Stimulated activated CD8-positive, alpha-beta memory T cell treated with anti-CD3 and anti-CD28 coated beads, Interleukin-12 subunit alpha, Interleukin-12 subunit beta, amount 100 ng/mL, for 24 hours (primary cell): Measurements from ENCODE around the gene DNAJB1.

Experiments used
- DNase-seq: peaks from one replicate; pipeline ENCODE4 v3.0.0-alpha.2; 2020; ENCODE audit errors: extremely low read depth

Gene DNAJB1

DNA sequence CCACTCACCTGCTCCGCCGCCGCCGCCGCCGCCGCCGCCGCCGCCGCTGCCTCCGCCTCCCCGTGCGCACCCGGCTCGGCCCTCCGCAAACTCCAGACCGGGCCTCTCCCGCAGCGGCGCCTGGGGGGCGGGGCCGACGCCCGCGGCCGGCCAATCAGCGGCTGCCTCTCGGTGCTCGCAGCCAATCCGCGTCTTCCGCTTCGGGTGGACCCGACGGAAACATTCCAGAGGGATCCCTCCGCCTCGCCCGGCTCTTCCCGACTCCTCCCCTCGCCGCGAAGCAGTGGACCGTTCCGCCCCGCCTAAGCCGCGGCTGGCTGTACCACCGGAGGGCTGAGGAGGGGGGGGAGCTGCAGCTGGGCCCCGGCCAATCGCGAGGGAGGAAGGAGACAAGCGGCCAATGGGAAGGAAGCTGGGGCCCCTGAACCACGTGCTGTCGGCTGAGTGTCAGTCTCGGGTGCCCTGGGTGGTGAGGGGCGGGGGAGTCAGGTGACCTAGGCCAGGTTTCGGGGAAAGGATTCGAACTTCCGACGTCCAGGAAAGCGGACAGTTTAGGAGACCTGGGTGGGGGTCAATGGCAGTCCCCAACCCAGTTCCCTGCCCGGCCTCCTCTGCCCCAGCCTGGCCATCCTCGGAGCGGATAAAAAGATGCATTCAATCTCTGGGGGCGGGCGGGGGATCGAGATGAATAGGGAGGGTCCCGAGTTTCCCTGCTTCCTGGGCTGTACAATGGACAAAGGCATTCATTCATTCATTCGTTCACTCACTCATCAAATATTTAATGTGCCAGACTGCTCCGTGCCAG, 22.0 kb downstream of the DNAJB1 start, which contains the start of gene GIPC1:
GIPC1 (minus strand) TSS at position 99 of the 805 bp plus-strand sequence. CDS start 13,151 bp downstream, outside the sequence.
- peak; percentile 52 for DNase-seq

DNA sequence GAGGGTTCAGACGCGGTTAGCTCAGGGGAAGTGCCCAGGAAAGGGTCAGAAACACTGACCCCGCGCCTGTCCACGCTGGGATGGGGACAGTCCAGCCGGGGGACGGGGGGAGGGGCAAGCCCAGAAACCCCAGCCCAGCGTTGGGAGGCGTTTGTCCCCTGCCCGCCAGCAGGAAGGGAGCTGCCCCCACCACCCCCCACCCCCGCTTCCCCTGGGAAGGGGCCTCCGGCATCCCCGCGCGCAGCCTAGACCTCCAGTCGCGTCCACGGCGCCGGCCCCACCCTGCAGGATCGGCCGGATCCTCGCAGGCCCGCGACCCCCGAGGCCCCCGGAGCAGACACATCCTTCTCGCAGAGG, 22.5 kb downstream of the DNAJB1 start:
- no peak for DNase-seq

DNA sequence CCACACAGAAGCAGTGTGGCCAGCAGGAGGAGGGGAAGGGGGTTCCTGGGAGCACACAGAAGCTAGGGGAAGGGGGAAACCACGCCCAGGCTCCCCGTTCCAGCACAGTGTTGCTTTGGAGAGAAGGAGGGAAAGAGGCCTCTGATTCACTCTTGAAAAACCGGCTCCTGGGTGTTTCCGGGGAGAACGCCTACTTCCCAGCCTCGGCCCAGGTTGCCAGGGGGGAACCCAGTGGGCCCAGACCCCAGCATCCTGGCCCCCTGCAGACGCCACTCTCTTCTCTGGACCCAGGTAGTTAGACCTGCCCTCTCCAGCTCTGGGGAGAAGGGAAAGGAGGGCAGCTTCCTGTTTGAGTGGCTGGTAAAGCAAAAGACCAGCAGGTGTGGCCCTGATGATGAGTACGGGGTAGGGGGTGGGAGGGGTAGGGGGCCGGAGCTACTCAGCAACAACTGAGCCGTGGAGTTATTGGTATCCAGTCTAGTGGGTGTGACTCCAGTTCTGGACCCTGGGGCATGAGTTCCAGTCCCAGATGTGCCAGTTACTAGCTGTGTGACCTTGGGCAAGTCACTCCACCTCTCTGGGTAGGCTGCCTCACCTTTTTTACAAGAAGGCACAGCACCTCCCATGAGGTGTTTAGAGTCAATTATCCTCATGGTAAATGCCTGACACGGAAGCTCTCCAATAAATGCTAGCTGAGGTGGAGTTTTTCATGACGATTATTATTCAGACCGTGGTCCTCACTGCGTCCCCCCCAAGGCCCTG, 23.1 kb downstream of the DNAJB1 start:
- DNase-seq = no peak

DNA sequence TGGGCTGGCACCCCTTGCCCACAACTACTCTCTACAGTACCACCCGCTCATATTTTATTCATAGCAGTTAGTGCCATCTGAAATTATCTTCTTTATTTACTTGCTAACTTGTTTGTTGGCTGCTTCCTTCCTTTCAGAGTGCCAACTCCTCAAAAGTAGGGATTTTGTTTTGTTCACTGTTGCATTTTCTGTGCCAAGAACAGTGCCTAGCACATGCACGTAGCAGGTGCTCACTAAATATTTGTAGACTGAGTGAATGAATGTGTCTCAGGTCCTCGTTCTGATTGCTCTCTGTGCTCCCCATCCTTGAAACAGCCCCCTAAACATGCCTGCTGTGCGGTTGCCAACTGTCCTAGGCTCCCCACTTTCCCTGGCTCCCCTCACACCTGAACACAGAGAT, 23.8 kb downstream of the DNAJB1 start:
- DNase-seq = no peak

DNA sequence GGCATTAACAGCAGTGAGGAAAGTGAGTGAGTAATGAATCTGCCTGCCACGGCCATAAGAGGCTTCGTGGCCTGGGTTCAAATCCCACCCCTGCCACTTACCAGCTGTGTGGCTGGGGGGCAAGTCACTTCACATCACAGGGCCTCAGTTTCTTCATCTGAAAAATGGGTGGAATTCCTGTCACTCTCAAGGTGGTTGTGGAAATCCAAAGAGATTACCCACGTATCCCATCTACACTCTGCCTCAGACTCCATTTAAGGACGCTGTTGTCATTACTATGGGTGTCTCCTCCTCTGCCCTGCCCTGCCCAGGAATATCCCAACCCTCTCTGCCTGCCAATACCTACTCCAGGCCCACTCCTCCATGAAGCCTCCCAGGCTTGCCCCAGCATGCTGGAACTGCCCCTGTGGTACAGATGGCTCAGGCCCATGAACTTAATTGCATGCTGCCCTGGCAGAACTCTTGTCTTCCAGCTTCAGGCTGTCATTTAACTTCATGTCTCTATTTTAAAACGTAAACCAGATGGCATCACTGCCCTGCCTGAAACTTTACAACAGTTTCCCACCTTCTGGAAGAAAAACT, 25.4 kb downstream of the DNAJB1 start:
- no peak for DNase-seq

DNA sequence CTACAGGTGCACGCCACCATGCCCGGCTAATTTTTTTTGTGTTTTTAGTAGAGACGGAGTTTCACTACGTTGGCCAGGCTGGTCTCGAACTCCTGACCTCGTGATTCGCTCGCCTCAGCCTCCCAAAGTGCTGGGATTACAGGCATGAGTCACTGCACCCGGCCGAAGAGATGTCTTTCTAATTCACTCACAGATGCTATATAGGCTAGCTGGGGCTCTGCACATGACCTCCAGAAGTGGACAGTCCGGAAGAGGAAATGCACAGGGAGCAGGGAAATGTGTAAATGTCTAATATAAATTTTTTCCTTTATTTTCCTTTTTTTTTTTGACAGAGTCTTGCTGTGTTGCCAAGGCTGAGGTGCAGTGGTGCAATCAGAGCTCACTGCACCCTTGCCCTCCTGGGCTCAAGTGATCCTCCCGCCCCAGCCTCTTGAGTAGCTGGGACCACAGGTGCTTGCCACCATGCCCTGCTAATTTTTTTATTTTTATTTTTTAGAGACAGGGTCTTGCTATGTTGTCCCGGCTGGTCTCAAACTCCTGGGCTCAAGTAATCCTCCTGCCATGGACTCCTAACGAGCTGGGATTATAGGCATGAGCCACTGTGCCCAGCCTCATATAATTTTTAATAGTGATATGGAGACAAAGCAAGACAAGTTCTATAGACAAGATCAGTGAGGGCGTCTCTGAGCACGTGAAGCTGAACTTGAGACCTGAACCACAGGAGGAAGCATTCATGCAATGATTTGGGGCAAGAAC, 30.6 kb downstream of the DNAJB1 start:
- DNase-seq = no peak

DNA sequence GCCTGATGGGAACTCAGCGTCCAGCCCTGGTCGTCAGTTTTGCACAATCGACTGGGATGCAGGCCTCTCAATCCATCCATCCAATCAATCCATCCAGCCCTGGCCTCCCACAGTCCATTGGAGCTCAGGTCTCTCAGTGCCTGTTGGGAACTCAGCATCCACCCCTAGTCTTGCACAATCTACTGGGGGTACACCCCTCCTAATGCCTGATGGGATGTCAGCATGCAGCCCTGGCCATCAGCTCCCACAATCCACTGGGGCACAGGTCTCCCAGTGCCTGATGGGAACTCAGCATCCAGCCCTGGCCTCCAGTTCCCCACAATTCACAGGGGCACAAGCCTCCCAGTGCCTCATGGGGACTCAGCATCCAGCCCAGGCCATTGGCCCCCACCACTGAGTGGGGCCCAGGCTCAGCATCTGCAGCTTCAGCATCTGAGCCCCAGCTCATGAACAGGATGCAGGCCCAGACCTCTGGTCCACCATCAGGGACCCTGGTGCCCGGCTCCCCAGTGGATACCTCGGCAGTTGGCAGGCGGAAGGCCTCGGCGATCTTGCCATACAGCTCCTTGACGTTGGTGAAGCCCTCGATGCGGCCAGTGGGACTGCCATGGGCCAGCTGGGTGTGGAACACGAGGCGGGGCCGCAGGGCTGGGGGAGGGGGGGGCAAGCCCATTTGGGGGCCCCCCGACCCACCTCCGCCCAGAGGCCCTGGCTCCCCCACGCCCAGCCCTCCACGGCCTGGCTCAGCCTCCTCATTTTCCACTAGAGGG, 35.8 kb downstream of the DNAJB1 start:
- no peak for DNase-seq

DNA sequence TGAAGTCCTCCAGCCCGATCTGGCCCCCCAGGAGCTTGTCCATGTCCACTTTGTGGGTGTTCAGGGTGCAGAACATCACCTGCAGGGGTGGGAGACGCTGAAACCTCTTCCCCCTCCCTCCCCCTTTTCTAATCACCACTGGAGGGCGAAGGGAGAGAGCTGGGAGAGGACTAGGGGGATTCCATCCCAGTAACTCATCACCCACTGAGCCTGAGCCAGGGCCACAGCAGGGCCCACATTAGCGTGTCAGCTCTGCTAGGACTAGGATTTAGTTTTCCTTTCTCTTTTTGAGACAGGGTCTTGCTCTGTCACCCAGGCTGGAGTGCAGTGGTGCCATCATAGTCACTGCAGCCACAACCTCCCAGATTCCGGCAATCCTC, 37.5 kb downstream of the DNAJB1 start:
- DNase-seq = no peak

DNA sequence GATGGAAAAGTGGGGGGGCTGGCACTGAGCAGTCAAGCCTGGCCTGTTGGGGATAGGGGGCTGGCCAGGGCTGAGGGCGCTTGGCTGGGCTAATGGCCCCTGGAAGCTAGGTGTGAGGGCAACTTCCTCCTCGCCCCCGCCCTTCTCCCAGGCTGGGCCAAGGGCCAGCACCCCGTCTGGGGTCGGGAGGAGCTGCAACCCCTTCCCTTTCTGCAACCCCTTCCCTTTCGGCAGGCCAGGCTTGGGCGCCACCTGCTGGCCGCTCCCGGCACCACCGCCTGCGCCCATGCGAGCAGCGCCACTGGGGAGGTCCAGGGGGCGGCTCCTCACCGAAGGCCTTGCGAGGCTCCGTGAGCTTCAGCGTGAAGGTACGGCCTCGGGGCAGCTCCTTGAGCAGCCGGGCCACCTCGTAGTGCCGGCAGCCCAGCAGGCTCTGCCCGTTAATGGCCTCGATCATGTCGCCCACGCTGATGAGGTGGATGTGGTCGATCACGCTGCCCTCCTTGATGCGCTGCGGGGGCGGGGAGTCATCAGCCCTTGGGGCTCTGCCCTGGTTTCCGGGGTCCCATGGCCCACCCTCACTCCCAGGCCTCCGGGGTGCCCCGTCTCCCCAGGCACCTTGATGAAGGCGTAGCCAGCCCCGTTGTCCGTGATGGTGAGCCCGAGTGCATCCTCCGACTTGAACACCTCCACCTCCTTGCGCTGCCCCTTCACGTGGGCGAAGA, 38.1 kb downstream of the DNAJB1 start:
- DNase-seq = no peak

DNA sequence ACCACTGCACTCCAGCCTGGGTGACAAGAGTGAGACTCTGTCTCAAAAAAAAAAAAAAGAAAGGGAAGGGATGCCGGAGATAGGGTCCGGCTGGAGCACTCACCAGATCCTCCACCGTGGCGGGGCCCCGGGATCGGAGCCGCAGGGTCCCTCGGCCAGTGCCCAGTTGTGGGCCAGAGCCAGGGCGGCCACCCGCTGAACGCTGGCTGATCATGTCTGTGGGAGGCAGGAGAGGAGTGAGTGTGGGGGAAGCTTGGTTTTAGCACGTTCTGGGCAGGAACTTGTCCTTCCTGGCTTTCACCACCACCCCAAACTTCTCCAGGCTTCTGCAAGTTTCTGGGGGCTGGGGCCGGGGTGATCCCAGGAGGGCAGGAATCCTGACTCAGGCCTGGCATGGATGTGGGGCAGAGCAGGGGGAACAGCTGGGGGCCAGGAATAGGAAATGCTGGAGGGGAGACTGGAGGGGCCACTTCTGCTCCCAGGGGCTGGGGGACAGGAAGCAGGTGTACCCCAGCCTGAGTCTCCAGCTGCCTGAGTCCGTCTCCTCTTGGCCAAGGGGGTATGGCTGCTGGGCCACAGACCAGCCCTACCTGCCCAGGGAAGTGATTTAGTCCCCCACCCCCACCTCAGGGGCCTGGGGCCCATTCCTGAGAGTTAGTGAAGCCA, 38.8 kb downstream of the DNAJB1 start:
- DNase-seq = no peak

DNA sequence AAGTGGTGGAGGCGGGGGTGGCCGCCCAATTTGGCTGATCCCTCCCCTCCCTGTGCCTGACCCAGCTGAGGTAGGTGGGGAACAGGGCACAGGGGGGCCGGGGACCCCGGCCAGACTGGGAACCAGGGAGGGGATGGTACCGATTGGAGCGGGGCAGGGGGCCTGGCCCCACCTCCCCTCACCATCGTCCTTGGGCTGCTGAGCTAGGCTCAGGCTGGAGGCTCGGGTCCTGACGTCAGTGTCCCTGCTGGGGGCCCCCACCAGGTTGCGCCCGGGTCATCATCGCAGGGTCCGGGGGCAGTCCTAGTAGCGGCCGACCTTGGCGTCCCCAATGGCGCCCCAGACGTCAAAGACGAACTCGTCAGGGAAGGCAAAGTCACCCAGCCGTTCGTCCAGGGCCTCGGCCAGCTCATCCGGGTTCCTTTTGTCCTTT, 40.1 kb downstream of the DNAJB1 start:
- DNase-seq = no peak

DNA sequence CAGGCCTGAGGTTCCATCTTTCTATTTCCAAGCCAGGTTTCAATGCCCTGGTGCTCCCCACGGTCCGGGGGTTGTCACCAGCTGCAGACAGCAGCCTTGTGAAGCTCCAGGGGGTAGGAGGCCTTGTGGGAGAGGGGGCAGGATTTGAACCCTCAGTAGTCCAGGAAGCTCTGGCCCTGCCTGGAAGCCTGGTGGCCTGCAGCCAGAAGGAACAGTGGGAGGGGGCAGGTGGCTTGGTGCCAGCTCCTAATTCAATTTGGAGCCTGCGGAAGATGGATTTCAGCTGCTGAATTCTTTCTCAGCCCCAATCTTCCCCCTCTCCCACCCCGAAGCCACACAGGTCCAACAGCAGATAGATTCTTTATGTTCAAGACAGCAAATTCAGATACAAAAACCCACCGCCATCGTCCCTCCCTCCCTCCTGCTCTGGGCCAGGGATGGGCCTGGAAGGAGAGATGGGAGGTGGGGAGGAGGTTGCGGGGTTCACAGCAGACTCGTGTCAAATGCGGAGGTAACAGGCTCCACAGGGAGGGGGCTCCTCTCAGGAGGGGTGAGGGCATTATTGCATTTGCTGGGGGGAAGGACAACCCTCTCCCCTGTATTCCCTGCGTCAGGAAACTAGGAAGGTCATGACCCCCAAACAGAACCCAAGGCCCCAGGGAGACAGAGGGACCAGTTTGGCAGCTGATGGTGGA, 40.6 kb downstream of the DNAJB1 start:
- DNase-seq = no peak

DNA sequence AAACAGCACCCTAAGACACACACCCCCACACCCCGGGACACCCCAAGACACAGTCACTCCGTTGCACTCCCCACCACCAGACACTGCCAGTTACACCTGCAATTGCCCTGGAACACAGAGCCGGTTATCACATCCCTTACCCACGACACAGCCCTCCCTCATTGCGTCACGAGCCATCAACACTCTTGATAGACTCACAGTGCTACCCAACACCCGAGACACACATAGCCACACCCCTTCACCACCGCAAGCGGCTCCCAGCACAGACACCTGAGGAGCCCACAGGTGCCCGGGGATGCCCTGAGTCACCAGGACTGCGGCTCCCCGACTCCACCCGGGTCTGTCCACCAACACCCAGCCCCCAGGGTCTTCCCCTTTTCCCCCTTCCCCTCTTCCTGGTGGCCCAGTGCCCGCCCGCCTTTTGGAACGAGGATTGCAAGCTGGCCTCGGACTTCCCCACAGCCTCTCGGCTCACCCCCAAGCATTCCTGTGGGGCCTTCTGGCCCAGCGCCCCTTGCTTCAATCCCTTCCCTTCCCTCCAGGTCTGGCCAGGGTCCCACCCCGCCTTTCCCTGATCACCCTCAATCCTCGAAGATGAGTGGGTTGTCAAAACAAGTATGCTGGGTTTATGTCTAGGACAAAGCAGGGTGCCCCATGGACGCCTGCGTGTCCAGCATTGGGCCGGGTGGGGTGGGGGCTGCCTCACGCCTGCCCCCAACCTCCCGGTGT, 41.4 kb downstream of the DNAJB1 start:
- DNase-seq = no peak

DNA sequence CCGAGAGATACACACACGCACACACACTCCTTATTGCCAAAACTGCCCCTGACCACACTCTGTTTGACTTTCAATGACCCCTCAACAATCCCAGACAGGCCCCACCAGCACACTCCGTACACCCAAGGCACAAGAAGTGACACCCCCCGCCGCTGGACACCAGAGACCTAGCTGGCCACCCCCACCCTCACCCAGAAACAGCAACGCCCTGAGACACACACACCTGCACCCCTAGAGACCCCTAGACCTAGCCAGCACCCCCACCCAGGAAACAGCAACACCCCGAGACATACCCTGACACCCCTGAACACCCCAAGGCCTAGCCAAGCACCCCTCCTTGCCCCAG, 41.9 kb downstream of the DNAJB1 start:
- no peak for DNase-seq

DNA sequence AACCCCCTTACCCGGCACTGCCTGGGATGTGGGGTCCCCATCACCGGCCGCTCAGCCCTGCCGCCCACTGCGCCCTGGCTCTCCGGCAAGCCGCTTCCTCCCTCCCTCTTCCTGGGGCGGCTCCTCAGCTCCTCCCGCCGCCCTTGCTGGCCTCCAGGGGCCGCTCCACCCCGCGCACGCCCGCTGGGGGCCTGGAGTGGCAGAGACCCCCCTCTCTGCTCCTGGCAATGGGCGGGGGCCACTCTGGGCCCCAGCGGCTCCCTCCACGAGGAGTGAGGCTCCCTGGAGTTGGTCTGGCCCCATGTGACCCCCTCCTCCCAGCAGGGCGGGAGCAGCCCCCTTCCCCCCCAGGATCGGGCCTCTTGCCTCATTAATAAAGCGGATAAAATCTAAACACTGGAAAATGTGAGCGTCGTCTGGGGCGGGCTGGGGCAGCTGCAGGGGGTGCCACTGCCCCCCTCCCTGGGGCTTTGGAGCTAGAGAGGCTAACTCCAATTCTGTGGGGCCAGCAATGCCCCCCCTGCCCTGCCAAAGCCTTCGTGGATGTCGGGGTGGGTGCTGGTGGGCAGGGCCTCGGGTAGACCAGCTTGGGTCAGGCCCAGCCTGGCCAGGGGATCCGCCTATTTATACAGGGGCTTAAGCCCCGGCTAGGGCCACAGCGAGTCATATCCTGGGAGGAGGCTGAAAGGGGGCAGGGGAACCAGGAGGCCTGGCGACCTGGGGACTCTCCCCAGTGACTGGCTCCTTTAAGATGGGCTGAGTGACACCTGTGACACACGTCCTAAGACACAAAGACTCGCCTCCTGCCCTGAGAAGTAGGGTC, 42.7 kb downstream of the DNAJB1 start, which contains the start of gene PTGER1:
PTGER1 (minus strand) TSS at position 104 of the 823 bp plus-strand sequence. CDS start 1,034 bp downstream, outside the sequence.
- DNase-seq = no peak

DNA sequence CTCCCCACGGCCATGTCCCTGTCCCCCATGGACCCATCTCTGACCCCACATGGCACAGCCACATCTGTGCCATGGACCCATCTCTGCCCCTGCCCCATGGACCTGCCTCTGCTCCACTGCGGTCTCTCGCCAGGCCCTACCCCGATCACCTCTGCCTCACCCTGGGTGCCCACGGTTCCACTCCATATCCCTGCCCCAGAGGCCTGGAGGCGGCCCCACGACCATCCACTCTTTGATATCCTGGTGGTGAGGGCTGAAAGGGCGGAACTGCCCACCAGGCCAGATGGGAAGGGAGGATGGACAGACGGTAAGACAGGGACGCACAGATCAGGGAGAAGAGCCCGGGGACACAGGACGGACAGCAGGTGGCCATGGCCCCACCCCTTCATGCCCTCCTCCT, 43.4 kb downstream of the DNAJB1 start:
- DNase-seq = no peak

DNA sequence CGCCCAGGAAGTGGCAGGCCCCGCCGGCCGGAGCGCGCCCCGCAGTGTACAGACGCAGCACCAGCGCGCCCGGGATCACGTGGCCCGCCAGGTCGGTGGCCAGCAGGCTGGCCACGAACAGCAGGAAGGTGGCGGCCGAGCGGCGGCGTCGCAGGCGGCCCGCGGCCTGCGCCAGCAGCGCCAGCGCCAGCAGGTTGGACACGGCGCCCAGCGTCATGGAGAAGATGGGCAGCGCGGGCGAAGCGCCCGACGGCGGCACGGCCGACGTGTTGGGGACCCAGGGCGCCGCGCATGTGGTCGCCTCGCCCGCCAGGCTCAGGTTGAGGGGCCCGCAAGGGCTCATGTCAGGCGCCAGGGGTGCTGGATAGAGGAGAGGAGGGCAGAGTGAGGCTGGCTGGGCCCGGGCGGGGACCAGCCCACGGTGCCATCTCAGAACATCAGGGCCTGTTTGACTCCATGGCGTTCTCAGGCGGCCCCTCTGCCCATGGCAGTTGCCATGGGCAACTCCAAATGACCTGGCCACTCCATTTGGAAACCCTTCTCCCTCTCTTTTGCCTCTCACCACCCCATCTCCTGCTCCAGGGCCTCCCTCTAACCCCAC, 44.1 kb downstream of the DNAJB1 start:
- DNase-seq = no peak
